ENCODE results near the gene ENDOD1.

GRCh38 chr11:95144313-95145235 lies 54.9 kb downstream of the ENDOD1 start:
- TF ChIP-seq CTCF (IDR thresholded peaks at IDR 0.05) (no peak), POLR2AphosphoS5 (IDR thresholded peaks at IDR 0.05) (no peak)

Data from prostate gland (tissue), 2 donors.